Mammary epithelial cell (primary cell): Measurements from ENCODE around the gene ZNF121.

Experiments
- CTCF ChIP-seq, 2 donors: IDR thresholded peaks in 1 of 2; conservative IDR thresholded peaks in 1 of 2; 2 replicates each; pipeline ENCODE4 v1.5.1; 2011 to 2012; ENCODE audit warnings: inconsistent platforms in 2 of 2, low read length in 2 of 2, mild to moderate bottlenecking in 2 of 2, control low read depth in 1 of 2, low read depth in 1 of 2; ENCODE audit not compliant: insufficient read depth in 1 of 2; ENCODE audit errors: extremely low read depth in 1 of 2
- EZH2 ChIP-seq: IDR thresholded peaks from 2 replicates; pipeline ENCODE4 v1.6.1; 2012; ENCODE audit warnings: low read length, inconsistent platforms, borderline replicate concordance

- TF ChIP-seq EZH2: no peak
- no peak for TF ChIP-seq CTCF (conservative IDR thresholded peaks at IDR 0.05 in 1 of 2, IDR thresholded peaks at IDR 0.05 in 1 of 2; ENCODE audit: extremely low read depth in 1 of 2, insufficient read depth in 1 of 2, low read depth in 1 of 2, low read length in 2 of 2)
Measured at GRCh38 chr19:9580728-9581127, 3.6 kb downstream of the ZNF121 start.
